ENCODE results near the gene FN3K. TPM values are rescaled to one million over a fixed set of nuclear protein-coding genes. Genes with fewer than 3 reads are reported as not detected.
A peak's percentile ranks its signal among the peaks of the same experiment; 100 is the strongest.

The FN3K gene
- total and polyA plus RNA-seq, 2 of the 13 experiments (the other 11 are each of a cell fraction or from before 2014, with no cell fraction given), result 3.5 to 12.2 TPM

DNA sequence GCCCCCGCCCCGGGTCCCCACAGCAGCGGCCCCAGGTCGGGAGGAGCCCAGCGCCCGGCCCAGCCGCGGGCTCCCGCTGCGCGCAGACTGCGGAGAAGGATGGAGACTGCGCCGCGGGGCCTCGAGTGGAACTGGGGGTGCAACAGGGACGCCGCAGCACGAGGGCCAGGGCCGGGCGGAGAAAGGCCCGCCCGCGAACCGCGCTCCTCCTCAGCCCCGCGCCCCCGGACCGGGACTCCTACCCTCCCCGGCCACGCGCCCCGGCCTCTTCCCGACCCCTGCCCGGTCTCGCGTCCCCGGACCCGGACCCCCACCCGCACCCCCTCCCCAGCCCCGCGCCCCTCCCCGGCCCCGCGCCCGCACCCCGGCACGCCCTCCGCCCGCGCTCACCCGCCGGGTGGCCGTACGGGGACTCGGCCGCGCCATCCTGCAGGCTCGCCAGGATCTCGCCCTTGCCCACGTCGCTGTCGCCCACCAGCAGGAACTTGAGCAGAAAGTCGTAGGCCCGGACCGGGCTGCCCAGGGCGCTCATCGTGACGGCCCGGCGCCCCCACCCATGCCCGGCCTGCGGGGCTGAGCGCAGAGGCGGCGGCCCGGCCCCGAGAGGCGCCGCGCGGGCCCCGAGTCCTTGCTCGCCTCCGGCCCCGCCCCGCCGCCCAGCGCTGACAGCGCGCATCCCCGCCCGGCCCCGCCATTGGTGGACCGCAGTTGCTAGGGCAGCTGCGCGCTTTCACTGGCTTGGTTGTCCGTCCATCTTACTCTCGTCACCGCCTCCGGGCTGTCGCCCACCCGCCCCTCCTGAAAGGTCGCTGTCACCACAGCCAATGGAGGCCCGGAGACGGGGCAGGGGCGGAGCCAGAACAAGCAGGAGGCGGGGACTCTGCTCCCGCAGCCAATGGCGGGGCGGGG, 37.1 kb upstream of the FN3K start, which contains the start of gene RAB40B (continued):
- TF ChIP-seq ZHX2 (IDR thresholded peaks at IDR 0.05; ENCODE audit: low read depth), result no peak
- TF ChIP-seq ZHX2 (CRISPR knock-in tag; IDR thresholded peaks at IDR 0.05; ENCODE audit: borderline replicate concordance), result no peak
- TF ChIP-seq CEBPG (CRISPR knock-in tag; IDR thresholded peaks at IDR 0.05), result no peak
- TF ChIP-seq CBFB (CRISPR knock-in tag; IDR thresholded peaks at IDR 0.05), result peak; percentile 16; the same call in 1 of the 2 replicates
- TF ChIP-seq PRPF4 (IDR thresholded peaks at IDR 0.05; ENCODE audit: low read depth, low read length, poor library complexity, severe bottlenecking), result no peak
- TF ChIP-seq, protein P1, sequence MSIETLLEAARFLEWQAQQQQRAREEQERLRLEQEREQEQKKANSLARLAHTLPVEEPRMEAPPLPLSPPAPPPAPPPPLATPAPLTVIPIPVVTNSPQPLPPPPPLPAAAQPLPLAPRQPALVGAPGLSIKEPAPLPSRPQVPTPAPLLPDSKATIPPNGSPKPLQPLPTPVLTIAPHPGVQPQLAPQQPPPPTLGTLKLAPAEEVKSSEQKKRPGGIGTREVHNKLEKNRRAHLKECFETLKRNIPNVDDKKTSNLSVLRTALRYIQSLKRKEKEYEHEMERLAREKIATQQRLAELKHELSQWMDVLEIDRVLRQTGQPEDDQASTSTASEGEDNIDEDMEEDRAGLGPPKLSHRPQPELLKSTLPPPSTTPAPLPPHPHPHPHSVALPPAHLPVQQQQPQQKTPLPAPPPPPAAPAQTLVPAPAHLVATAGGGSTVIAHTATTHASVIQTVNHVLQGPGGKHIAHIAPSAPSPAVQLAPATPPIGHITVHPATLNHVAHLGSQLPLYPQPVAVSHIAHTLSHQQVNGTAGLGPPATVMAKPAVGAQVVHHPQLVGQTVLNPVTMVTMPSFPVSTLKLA (IDR thresholded peaks at IDR 0.05), result no peak
- TF ChIP-seq HDAC2 (CRISPR knock-in tag; IDR thresholded peaks at IDR 0.05), result no peak
- no peak for TF ChIP-seq ZNF33A (CRISPR knock-in tag; IDR thresholded peaks at IDR 0.05; ENCODE audit: borderline replicate concordance)
- TF ChIP-seq ARHGAP35 (CRISPR knock-in tag; IDR thresholded peaks at IDR 0.05; ENCODE audit: borderline replicate concordance), result no peak
- no peak for TF ChIP-seq SNRNP70 (IDR thresholded peaks at IDR 0.05; ENCODE audit: low read depth, low read length)
- TF ChIP-seq SRF (IDR thresholded peaks at IDR 0.05; ENCODE audit: low read depth, low read length), result no peak
- TF ChIP-seq PLSCR1 (CRISPR knock-in tag; IDR thresholded peaks at IDR 0.05; ENCODE audit: borderline replicate concordance), result no peak
- no peak for TF ChIP-seq ZNF549 (CRISPR knock-in tag; IDR thresholded peaks at IDR 0.05)
- no peak for TF ChIP-seq TBX3 (IDR thresholded peaks at IDR 0.05; ENCODE audit: borderline replicate concordance)
- peak; percentile 94; the same call in 1 of the 2 replicates for TF ChIP-seq RFXANK (CRISPR knock-in tag; IDR thresholded peaks at IDR 0.05)
- TF ChIP-seq E2F5 (CRISPR knock-in tag; conservative IDR thresholded peaks at IDR 0.05), result no peak
- no peak for TF ChIP-seq NBN (conservative IDR thresholded peaks at IDR 0.05)
- TF ChIP-seq NKX3-1 (CRISPR knock-in tag; IDR thresholded peaks at IDR 0.05), result no peak
- no peak for TF ChIP-seq HINFP (CRISPR knock-in tag; IDR thresholded peaks at IDR 0.05; ENCODE audit: low read depth)
